DOHH2 (cell line): Measurements from ENCODE around the gene CDH4.

ENCODE experiments used
- CTCF ChIP-seq: fragments of 200-600 bp; sonication (generic); IDR thresholded peaks from one replicate; pipeline ENCODE4 v1.5.1; 2014; ENCODE audit warnings: antibody characterized with exemption, mild to moderate bottlenecking, low read depth, low read length; ENCODE audit not compliant: poor library complexity, severe bottlenecking
- EZH2phosphoT487 ChIP-seq: fragments of 200-600 bp; sonication (generic); IDR thresholded peaks from 2 replicates; pipeline ENCODE4 v1.6.1; 2017; ENCODE audit warnings: borderline replicate concordance, mild to moderate bottlenecking, antibody characterized with exemption, low read length, moderate library complexity, mixed read lengths

GRCh38 chr20:61895016-61895415 lies 643.0 kb downstream of the CDH4 start:
- TF ChIP-seq CTCF: no peak
- TF ChIP-seq EZH2phosphoT487: no peak
